GM12801 (cell line): ENCODE measurements around the gene GAN.

ENCODE experiments used
- CTCF ChIP-seq: IDR thresholded peaks from one replicate; pipeline ENCODE4 v1.5.1; 2011; ENCODE audit warnings: control low read depth; ENCODE audit not compliant: insufficient read length; ENCODE audit errors: extremely low read depth

Gene GAN

GRCh38 chr16:81429045-81429521, 114.3 kb downstream of the GAN start:
- TF ChIP-seq CTCF, result no peak

- no peak for TF ChIP-seq CTCF
Observed at GRCh38 chr16:81431554-81432353, 117.0 kb downstream of the GAN start.

- TF ChIP-seq CTCF, result no peak
Observed at GRCh38 chr16:81432937-81433557, 118.3 kb downstream of the GAN start.

GRCh38 chr16:81435103-81435502, 120.3 kb downstream of the GAN start:
- no peak for TF ChIP-seq CTCF

- no peak for TF ChIP-seq CTCF
Observed at GRCh38 chr16:81435567-81435966, 120.8 kb downstream of the GAN start.

- TF ChIP-seq CTCF, result no peak
Observed at GRCh38 chr16:81436386-81436785, 121.6 kb downstream of the GAN start.

GRCh38 chr16:81437865-81438264, 123.1 kb downstream of the GAN start:
- TF ChIP-seq CTCF, result no peak
